GM10248 (cell line): ENCODE measurements around the gene LMTK2.
A peak's percentile ranks its signal among the peaks of the same experiment; 100 is the strongest.

ENCODE experiments used
- CTCF ChIA-PET: fragments of 300-600 bp; sonication (Branson Sonifier 250); formaldehyde crosslinking; extraction: SDS; loops from one replicate; lab custom pipeline; 2021; ENCODE audit warnings: antibody characterized with exemption; lab: Yijun Ruan, JAX
- POLR2A ChIA-PET: fragments of 350-650 bp; sonication (Branson Sonifier 250); formaldehyde crosslinking; extraction: SDS; loops from one replicate; lab custom pipeline; 2020; ENCODE audit warnings: antibody characterized with exemption; lab: Yijun Ruan, JAX
- DNase-seq: peaks from one replicate; pipeline ENCODE4 v3.0.0; 2012; ENCODE audit errors: extremely low spot score
- CTCF ChIP-seq: IDR thresholded peaks from 2 replicates; pipeline ENCODE4 v1.5.1; 2012; ENCODE audit warnings: mild to moderate bottlenecking, low read depth; ENCODE audit errors: extremely low read depth, missing control alignments, control extremely low read depth

Gene LMTK2

GRCh38 chr7:98251231-98251600, 144.6 kb downstream of the LMTK2 start:
- CTCF ChIA-PET: interaction anchor here (1.4 to 2.2 kb wide), 2 partner anchors 16 to 82 kb away, joined by 6 to 13 read pairs; no protein-coding TSS in a partner anchor
- DNase-seq: peak; percentile 48
- no peak for TF ChIP-seq CTCF
- POLR2A ChIA-PET: no interaction called here

- no peak for TF ChIP-seq CTCF
- peak; percentile 99 for DNase-seq
- ChIA-PET POLR2A (no interaction called here), CTCF (interaction anchor here (2.2 kb wide), 1 partner anchor 15 kb away, joined by 13 read pairs; no protein-coding TSS in a partner anchor)
Measured at GRCh38 chr7:98251601-98252424, 145.2 kb downstream of the LMTK2 start, which contains the start of gene TECPR1. TECPR1 (minus strand) TSS chr7:98252232; CDS start chr7:98246146, 6,086 bp downstream.

DNA sequence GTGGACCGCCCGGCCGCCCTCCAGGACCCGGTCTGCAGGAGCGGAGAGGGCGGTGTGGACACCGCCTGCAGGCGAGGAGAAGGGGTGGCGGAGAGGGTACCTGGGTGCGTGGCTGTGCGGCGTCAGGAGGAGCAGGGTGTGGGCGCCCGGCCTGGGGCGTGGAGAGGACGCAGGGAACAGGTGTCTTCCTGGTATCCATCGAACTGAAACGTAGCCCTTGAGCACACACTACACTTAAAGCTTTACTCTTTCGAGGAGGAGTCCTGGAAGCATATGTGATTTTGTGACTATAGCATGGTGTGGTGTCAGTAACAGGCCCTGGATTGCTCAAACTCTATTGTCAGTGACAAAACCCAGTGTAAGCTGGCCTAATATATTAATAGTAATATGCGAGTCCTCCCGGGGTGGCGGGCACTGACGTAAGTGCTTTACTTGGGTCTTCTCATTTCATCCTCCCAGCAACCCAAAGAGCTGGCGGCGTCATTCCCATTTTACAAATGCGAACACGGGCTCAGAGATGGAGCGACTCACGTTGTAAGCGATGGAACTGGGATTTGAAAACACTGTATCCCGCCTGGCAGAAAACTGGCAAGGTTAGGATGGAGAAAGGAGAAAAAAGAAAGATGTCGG, 145.9 kb downstream of the LMTK2 start:
- ChIA-PET CTCF (interaction anchor here (0.7 to 1.6 kb wide), 6 partner anchors 10 to 231 kb away, joined by 3 to 5 read pairs (median 4); partner anchors contain the start of gene BAIAP2L1), POLR2A (no interaction called here)
- no peak for DNase-seq
- no peak for TF ChIP-seq CTCF

GRCh38 chr7:98254516-98254915, 147.9 kb downstream of the LMTK2 start:
- TF ChIP-seq CTCF: no peak
- ChIA-PET POLR2A (no interaction called here), CTCF (interaction anchor here (0.6 to 1.1 kb wide), 4 partner anchors 11 to 86 kb away, joined by 3 to 4 read pairs (median 4); no protein-coding TSS in a partner anchor)
- DNase-seq: no peak

DNA sequence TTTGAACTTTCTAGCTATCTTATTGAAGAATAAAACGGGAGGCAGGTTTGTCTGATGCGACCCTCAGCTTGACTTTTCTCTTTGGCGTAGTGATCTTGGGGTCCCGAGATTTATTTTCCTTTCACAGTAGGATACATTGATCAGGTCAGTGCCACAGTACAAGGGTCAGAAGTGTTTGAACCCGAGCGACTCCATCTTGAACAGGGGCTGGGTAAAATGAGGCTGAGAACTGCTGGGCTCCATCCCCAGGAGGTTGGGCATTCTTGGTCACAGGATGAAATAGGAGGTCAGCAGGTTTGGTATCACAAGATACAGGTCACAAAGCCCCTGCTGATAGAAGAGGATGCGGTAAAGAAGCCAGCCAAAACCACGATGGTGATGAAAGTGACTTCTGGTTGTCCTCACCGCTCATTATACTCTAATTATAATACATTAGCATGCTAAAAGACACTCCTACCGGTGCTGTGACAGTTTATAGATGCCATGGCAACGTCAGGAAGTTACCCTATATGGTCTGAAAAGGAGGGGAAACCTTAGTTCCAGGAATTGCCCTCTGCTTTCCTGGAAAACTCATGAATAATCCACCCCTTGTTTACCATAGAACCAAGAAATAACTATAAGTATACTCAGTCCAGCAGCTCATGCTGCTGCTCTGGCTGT, 148.4 kb downstream of the LMTK2 start:
- POLR2A ChIA-PET: no interaction called here
- CTCF ChIA-PET: interaction anchor here (0.6 to 1.1 kb wide), 4 partner anchors 12 to 87 kb away, joined by 3 to 4 read pairs (median 4); no protein-coding TSS in a partner anchor
- DNase-seq: no peak
- TF ChIP-seq CTCF: no peak

DNA sequence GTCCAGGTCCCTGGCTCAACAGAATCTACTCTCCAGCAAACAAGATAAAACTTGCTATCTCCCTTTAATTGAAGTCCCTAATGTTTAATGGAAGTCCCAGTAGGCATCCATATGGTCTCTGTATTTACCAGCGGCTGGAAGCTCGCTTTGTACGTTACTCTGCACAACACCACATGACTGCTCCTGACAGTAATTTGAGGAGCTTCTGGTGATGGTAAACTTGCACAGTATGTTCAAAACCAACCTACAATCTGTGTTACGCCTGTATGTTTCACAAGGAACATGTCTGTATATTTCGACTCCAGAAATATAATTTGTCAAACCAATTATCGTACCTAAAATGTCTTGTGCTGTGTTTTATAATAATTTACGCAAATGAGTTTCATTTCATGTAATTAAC, 149.8 kb downstream of the LMTK2 start:
- no peak for DNase-seq
- CTCF ChIA-PET: interaction anchor here (1.2 kb wide), 1 partner anchor 88 kb away, joined by 3 read pairs; no protein-coding TSS in a partner anchor
- TF ChIP-seq CTCF: no peak
- POLR2A ChIA-PET: no interaction called here
